GM23338 (cell line): ENCODE data around the gene PDE4D. TPM values are rescaled to one million over a fixed set of nuclear protein-coding genes. Genes with fewer than 3 reads are reported as not detected.

ENCODE experiments used
- ATAC-seq: fragments of 200-7000 bp; cut with Tn5 transposase; 3 replicates; pipeline ENCODE4 v1.9.1; 2020
- DNase-seq: peaks from one replicate; pipeline ENCODE4 v3.0.0-alpha.2; 2015; ENCODE audit warnings: low spot score
- H2AFZ ChIP-seq: fragments of 200-600 bp; sonication (generic); 2 replicates; pipeline ENCODE4 v1.8.0; 2016; ENCODE audit warnings: antibody characterized with exemption, mild to moderate bottlenecking, moderate library complexity
- H3F3A ChIP-seq: fragments of 200-600 bp; sonication (generic); replicated peaks from 2 replicates; pipeline ENCODE4 v1.8.0; 2017; ENCODE audit warnings: antibody characterized with exemption, mixed run types, low read depth
- H3K27ac ChIP-seq: fragments of 200-600 bp; sonication (generic); 2 replicates; pipeline ENCODE4 v1.6.1; 2016; ENCODE audit warnings: low read depth
- H3K27me3 ChIP-seq: fragments of 200-600 bp; sonication (generic); 2 replicates; pipeline ENCODE4 v1.8.0; 2016; ENCODE audit warnings: mild to moderate bottlenecking, mixed run types, moderate library complexity; ENCODE audit not compliant: insufficient read depth
- H3K36me3 ChIP-seq: fragments of 200-600 bp; sonication (generic); 2 replicates; pipeline ENCODE4 v1.8.0; 2016; ENCODE audit warnings: mild to moderate bottlenecking; ENCODE audit not compliant: insufficient read depth
- H3K4me1 ChIP-seq: fragments of 200-600 bp; sonication (generic); 2 replicates; pipeline ENCODE4 v1.8.0; 2016; ENCODE audit warnings: mild to moderate bottlenecking, moderate library complexity; ENCODE audit not compliant: insufficient read depth
- H3K4me2 ChIP-seq: fragments of 200-600 bp; sonication (generic); 2 replicates; pipeline ENCODE4 v1.7.1; 2017; ENCODE audit warnings: mixed run types
- H3K4me3 ChIP-seq: fragments of 200-600 bp; sonication (generic); 2 replicates; pipeline ENCODE4 v1.6.1; 2016; ENCODE audit warnings: mixed run types
- H3K79me2 ChIP-seq: fragments of 200-600 bp; sonication (generic); replicated peaks from 2 replicates; pipeline ENCODE4 v1.8.0; 2017; ENCODE audit warnings: mild to moderate bottlenecking; ENCODE audit not compliant: insufficient read depth
- H3K9me2 ChIP-seq: fragments of 200-600 bp; sonication (generic); 2 replicates; pipeline ENCODE4 v1.8.0; 2017; ENCODE audit not compliant: insufficient read depth
- H4K20me1 ChIP-seq: fragments of 200-600 bp; sonication (generic); replicated peaks from 2 replicates; pipeline ENCODE4 v1.8.0; 2017; ENCODE audit warnings: mild to moderate bottlenecking; ENCODE audit not compliant: insufficient read depth
- H3K27ac Mint-ChIP-seq: 2 replicates; pipeline ENCODE4 v1.8.0; 2020; ENCODE audit warnings: inconsistent platforms, mild to moderate bottlenecking, moderate library complexity, mixed read lengths
- H3K27me3 Mint-ChIP-seq: 3 replicates; pipeline ENCODE4 v1.8.0; 2022; ENCODE audit warnings: low read depth, mild to moderate bottlenecking, moderate library complexity, mixed read lengths, inconsistent platforms; ENCODE audit not compliant: insufficient read depth, poor library complexity
- H3K36me3 Mint-ChIP-seq: 3 replicates; pipeline ENCODE4 v1.8.0; 2021; ENCODE audit warnings: low read depth, mild to moderate bottlenecking, inconsistent platforms, moderate library complexity, mixed read lengths
- H3K4me1 Mint-ChIP-seq: 3 replicates; pipeline ENCODE4 v1.8.0; 2020; ENCODE audit warnings: mild to moderate bottlenecking, inconsistent platforms, mixed read lengths
- H3K4me3 Mint-ChIP-seq: 3 replicates; pipeline ENCODE4 v1.8.0; 2021; ENCODE audit warnings: moderate library complexity, mild to moderate bottlenecking, inconsistent platforms, mixed read lengths
- H3K9me3 Mint-ChIP-seq: 3 replicates; pipeline ENCODE4 v1.8.0; 2020; ENCODE audit warnings: moderate library complexity, mild to moderate bottlenecking, inconsistent platforms, mixed read lengths
- CREB1 ChIP-seq: fragments of 250-450 bp; sonication (Bioruptor Pico); IDR thresholded peaks from 2 replicates; pipeline ENCODE4 v1.5.0; 2020; ENCODE audit warnings: low read depth, mild to moderate bottlenecking, moderate library complexity
- CTCF ChIP-seq, 2 experiments: fragments of 200-600 bp in 1 of 2; sonication (generic) in 1 of 2; conservative IDR thresholded peaks; 2 replicates each; pipeline versions ENCODE4 v1.5.1 to v1.6.1; 2016 to 2017; ENCODE audit warnings: antibody characterized with exemption in 2 of 2, low read depth in 2 of 2, mild to moderate bottlenecking in 2 of 2, moderate library complexity in 1 of 2
- ETS1 ChIP-seq: IDR thresholded peaks from 2 replicates; pipeline ENCODE4 v1.6.1; 2016; ENCODE audit warnings: antibody characterized with exemption
- EZH2 ChIP-seq: fragments of 200-600 bp; sonication (generic); IDR thresholded peaks from one replicate; pipeline ENCODE4 v1.8.0; 2017; ENCODE audit warnings: antibody characterized with exemption, mild to moderate bottlenecking, low read depth; ENCODE audit not compliant: unreplicated experiment
- EZH2phosphoT487 ChIP-seq: fragments of 200-600 bp; sonication (generic); IDR thresholded peaks from one replicate; pipeline ENCODE4 v1.8.1; 2018; ENCODE audit warnings: antibody characterized with exemption; ENCODE audit not compliant: unreplicated experiment
- JUNB ChIP-seq: IDR thresholded peaks from one replicate; pipeline ENCODE4 v1.6.1; 2016; ENCODE audit warnings: antibody characterized with exemption; ENCODE audit not compliant: unreplicated experiment
- NANOG ChIP-seq: IDR thresholded peaks from 2 replicates; pipeline ENCODE4 v1.6.1; 2016; ENCODE audit warnings: antibody characterized with exemption, borderline replicate concordance
- POLR2AphosphoS5 ChIP-seq: IDR thresholded peaks from 2 replicates; pipeline ENCODE4 v1.6.1; 2016; ENCODE audit warnings: antibody characterized with exemption, low read depth
- REST ChIP-seq: IDR thresholded peaks from one replicate; pipeline ENCODE4 v1.6.1; 2018; ENCODE audit warnings: antibody characterized with exemption; ENCODE audit not compliant: unreplicated experiment
- STAT1 ChIP-seq: IDR thresholded peaks from one replicate; pipeline ENCODE4 v1.6.1; 2016; ENCODE audit warnings: antibody characterized with exemption; ENCODE audit not compliant: unreplicated experiment
- ZNF114 ChIP-seq: fragments of 250-450 bp; sonication (Bioruptor Pico); IDR thresholded peaks from 2 replicates; pipeline ENCODE4 v1.5.0; 2020; ENCODE audit warnings: mild to moderate bottlenecking, moderate library complexity
- ZNF331 ChIP-seq: fragments of 250-450 bp; sonication (Bioruptor Pico); IDR thresholded peaks from 2 replicates; pipeline ENCODE4 v1.5.0; 2020; ENCODE audit warnings: low read depth, mild to moderate bottlenecking, moderate library complexity
- ZNF462 ChIP-seq: fragments of 250-450 bp; sonication (Bioruptor Pico); IDR thresholded peaks from 2 replicates; pipeline ENCODE4 v1.5.0; 2020; ENCODE audit warnings: mild to moderate bottlenecking, moderate library complexity
- polyA plus RNA-seq: library from polyadenylated mRNA; unstranded; fragments of >200 nt; fragmentation: Nextera tagmentation; extraction: Ambion mirVana; gene quantifications from 2 replicates; pipeline ENCODE4 v1.2.1, GENCODE V29; 2016
- total RNA-seq: library from RNA; depleted of rRNA; stranded (reverse); fragments of >200 nt; shearing (Covaris generic); gene quantifications from 2 replicates; pipeline ENCODE4 v1.2.3, GENCODE V29; 2014

PDE4D gene
- total and polyA plus RNA-seq, 2 experiments from 2014 or later: 2.1 to 4.7 TPM

GRCh38 chr5:59008816-59009473 lies 884.6 kb downstream of the PDE4D start:
- H3K4me2 ChIP-seq: no peak overlapping the region
- no peaks in the 10 kb centered on the region for H3K9me2 ChIP-seq
- H3K79me2 ChIP-seq: no peaks in the 10 kb centered on the region
- Mint-ChIP-seq H3K9me3 (peaks cover 11% of the 10 kb centered on the region), H3K36me3 (peaks cover 6% of the 10 kb centered on the region; the same call in 2 of the 3 replicates), H3K4me1 (peaks cover 17% of the 10 kb centered on the region; the same call in 2 of the 3 replicates), H3K27ac (no peak overlapping the region), H3K4me3 (no peak overlapping the region), H3K27me3 (peaks cover 2% of the 10 kb centered on the region)
- peaks cover 3% of the 10 kb centered on the region; the same call in 1 of the 2 replicates for H3K4me1 ChIP-seq
- TF ChIP-seq ZNF114 (CRISPR knock-in tag) (no peak), JUNB (no peak), POLR2AphosphoS5 (no peak), CTCF (conservative IDR thresholded peaks at IDR 0.05; ENCODE audit: low read depth in 2 of 2) (no peak), REST (no peak), ZNF462 (CRISPR knock-in tag) (no peak), STAT1 (no peak), NANOG (no peak), CREB1 (no peak), EZH2 (no peak), ETS1 (no peak), EZH2phosphoT487 (no peak), ZNF331 (no peak)
- H2AFZ ChIP-seq: no peak overlapping the region
- no peaks in the 10 kb centered on the region for H3K36me3 ChIP-seq
- H3F3A ChIP-seq: no peaks in the 10 kb centered on the region
- DNase-seq: no peak
- no peaks in the 10 kb centered on the region for H4K20me1 ChIP-seq
- ATAC-seq: no peak
- no peak overlapping the region for H3K4me3 ChIP-seq
- no peak overlapping the region for H3K27ac ChIP-seq
- H3K27me3 ChIP-seq: no peaks in the 10 kb centered on the region
